HG03460 (cell line): ENCODE measurements around the gene HLA-F.

Experiments
- ATAC-seq: cut with Tn5 transposase; IDR thresholded peaks from one replicate; pipeline ENCODE4 v1.9.1; 2021; ENCODE audit not compliant: unreplicated experiment

HLA-F gene

GRCh38 chr6:29759457-29759856 lies 36.2 kb downstream of the HLA-F start:
- no peak for ATAC-seq

- ATAC-seq = no peak
Measured at GRCh38 chr6:29760328-29760727, 37.1 kb downstream of the HLA-F start.

- no peak for ATAC-seq
Measured at GRCh38 chr6:29762051-29762450, 38.8 kb downstream of the HLA-F start.

GRCh38 chr6:29762781-29763214 lies 39.6 kb downstream of the HLA-F start:
- no peak for ATAC-seq

GRCh38 chr6:29763491-29764289 lies 40.5 kb downstream of the HLA-F start:
- ATAC-seq = no peak

- ATAC-seq = no peak
Measured at GRCh38 chr6:29764422-29765196, 41.4 kb downstream of the HLA-F start.

GRCh38 chr6:29769336-29769735 lies 46.1 kb downstream of the HLA-F start:
- ATAC-seq = no peak

- ATAC-seq = no peak
Measured at GRCh38 chr6:29770306-29770705, 47.1 kb downstream of the HLA-F start.

- ATAC-seq = no peak
Measured at GRCh38 chr6:29776684-29777083, 53.5 kb downstream of the HLA-F start.
